ENCODE data around the gene APC. TPM values are rescaled to one million over a fixed set of nuclear protein-coding genes. Genes with fewer than 3 reads are reported as not detected.
A peak's percentile ranks its signal among the peaks of the same experiment; 100 is the strongest.

The APC gene
- total and polyA plus RNA-seq, 2 of the 8 experiments (the other 6 are each of a cell fraction or from before 2014, with no cell fraction given) = 6.8 to 41.9 TPM

DNA sequence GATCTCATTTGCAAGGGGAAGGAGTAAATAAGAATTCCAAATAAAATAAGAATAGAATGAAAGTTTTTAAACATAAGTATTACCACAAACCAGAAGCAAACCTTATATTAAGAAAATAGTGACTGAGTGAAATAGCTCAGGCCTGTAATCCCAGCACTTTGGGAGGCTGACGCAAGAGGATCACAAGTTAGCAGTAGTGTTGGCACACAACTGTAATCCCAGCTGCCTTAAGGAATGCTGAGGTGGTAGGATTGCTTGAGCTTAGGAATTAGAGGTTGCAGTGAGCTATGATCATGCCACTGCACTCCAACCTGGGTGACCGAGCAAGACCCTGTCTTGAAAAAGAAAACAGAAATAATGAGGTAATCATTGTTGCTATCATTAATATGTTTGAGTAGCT is 47.0 kb downstream of the APC start:
- FAIRE-seq (no peak), DNase-seq (ENCODE audit: low read depth in 1 of 2, low spot score in 2 of 2) (no peak)
- Histone ChIP-seq H3K56ac (replicated peaks; ENCODE audit: insufficient read length, low read depth, low read length) (no peak overlapping the region), H3K14ac (ENCODE audit: insufficient read length) (no peak overlapping the region), H3K18ac (ENCODE audit: extremely low read depth, low read length) (no peak overlapping the region), H4K91ac (replicated peaks; ENCODE audit: insufficient read length, low read length) (no peak overlapping the region), H2BK15ac (ENCODE audit: low read length) (no peak overlapping the region; the same call in 1 of the 2 replicates), H4K20me1 (replicated peaks in 1 of 2; ENCODE audit: control insufficient read depth in 1 of 2, insufficient read depth in 2 of 2, low read length in 2 of 2) (no peaks in the 10 kb centered on the region), H3K9me3 (ENCODE audit: insufficient read depth in 2 of 2, low read depth in 1 of 2, low read length in 1 of 2) (no peaks in the 10 kb centered on the region), H3K79me1 (ENCODE audit: low read depth, low read length) (no peaks in the 10 kb centered on the region), H3K27ac (ENCODE audit: low read depth, low read length) (no peak overlapping the region), H2AFZ (ENCODE audit: low read length) (no peak overlapping the region), H3K4me2 (ENCODE audit: insufficient read depth in 1 of 2, low read depth in 2 of 2, low read length in 2 of 2) (no peak overlapping the region), H3K23ac (ENCODE audit: insufficient read length) (no peak overlapping the region), H4K8ac (ENCODE audit: extremely low read depth, insufficient read depth, low read length) (no peak overlapping the region), H2AK5ac (ENCODE audit: low read depth, low read length) (no peak overlapping the region), H3K27me3 (replicated peaks in 1 of 4; ENCODE audit: control insufficient read depth in 3 of 4, extremely low read depth in 1 of 4, insufficient read depth in 3 of 4, low read length in 3 of 4) (no peaks in the 10 kb centered on the region), H3K36me3 (ENCODE audit: control insufficient read depth in 2 of 4, insufficient read depth in 4 of 4, low read length in 3 of 4) (peaks cover 0 to 14% (median 6%) of the 10 kb centered on the region in 4 experiments; a peak in 4 of 8 replicates), H2BK12ac (ENCODE audit: low read depth, low read length) (no peak overlapping the region), H3K23me2 (ENCODE audit: low read depth, low read length) (no peaks in the 10 kb centered on the region), H2BK20ac (ENCODE audit: low read length) (no peak overlapping the region), H2BK120ac (replicated peaks; ENCODE audit: low read depth, low read length) (no peak overlapping the region), H2BK5ac (ENCODE audit: low read depth, low read length) (peak overlapping the region; percentile 45; the same call in 1 of the 2 replicates), H3K4me3 (ENCODE audit: extremely low read depth in 1 of 4, insufficient read depth in 2 of 4, low read depth in 3 of 4, low read length in 4 of 4) (no peak overlapping the region), H3K9ac (replicated peaks in 1 of 4; ENCODE audit: extremely low read depth in 1 of 4, low read depth in 3 of 4, low read length in 3 of 4) (no peak overlapping the region), H3K79me2 (ENCODE audit: control insufficient read depth in 1 of 2, insufficient read depth in 2 of 2, low read length in 2 of 2) (no peaks in the 10 kb centered on the region), H4K5ac (ENCODE audit: insufficient read length, low read depth, low read length) (no peak overlapping the region), H3K4me1 (replicated peaks in 1 of 4; ENCODE audit: control insufficient read depth in 3 of 4, insufficient read depth in 4 of 4, low read length in 3 of 4) (no peaks in the 10 kb centered on the region), H3K4ac (replicated peaks; ENCODE audit: insufficient read length, low read depth, low read length) (no peak overlapping the region)
- CTCF ChIA-PET (ENCODE audit: partially characterized antibody) = interaction anchor here (1.0 to 1.4 kb wide), 4 partner anchors 15 to 93 kb away, joined by 3 to 4 read pairs (median 3); no protein-coding TSS in a partner anchor
- WGBS, 2 experiments (ENCODE audit: extremely low coverage in 1 of 2, insufficient coverage in 1 of 2, insufficient read length in 1 of 2, insufficient replicate concordance in 2 of 2, low coverage in 1 of 2, low lambda C conversion rate in 2 of 2, missing lambda C conversion rate in 1 of 2) = 90% methylated on average over 2 of the region's 2 CpGs; no CpG with 5 or more reads in 1 of the 2 experiments
- TF ChIP-seq CEBPB (IDR thresholded peaks at IDR 0.05; ENCODE audit: low read depth, low read length) (peak; percentile 35; the same call in 1 of the 2 replicates), ASH2L (IDR thresholded peaks at IDR 0.05; ENCODE audit: low read length) (no peak)
- POLR2A ChIA-PET (ENCODE audit: partially characterized antibody) = no interaction called here
